ENCODE results near the gene ATG12.
"Not testable (repeated sequence)": the region's sequence is repeated elsewhere in the genome, so short reads cannot be mapped to it uniquely, and the experiment has no call there.

Gene ATG12

GRCh38 chr5:115811406-115811805 is 30.0 kb downstream of the ATG12 start:
- no peak for TF ChIP-seq CTCF (IDR thresholded peaks at IDR 0.05; ENCODE audit: insufficient read depth, low read length, poor library complexity, severe bottlenecking)
- DNase-seq (ENCODE audit: extremely low read depth, insufficient read length), result no peak
- Histone ChIP-seq H3K4me3 (replicated peaks; ENCODE audit: low read depth, low read length) (no peak overlapping the region), H3K27me3 (replicated peaks; ENCODE audit: control insufficient read depth, insufficient read depth, low read length) (peaks cover 1% of the 10 kb centered on the region; the same call in 1 of the 2 replicates), H3K36me3 (ENCODE audit: control insufficient read depth, insufficient read depth, low read length) (no peaks in the 10 kb centered on the region)

- Histone ChIP-seq H3K4me3 (replicated peaks; ENCODE audit: low read depth, low read length) (no peak overlapping the region), H3K27me3 (replicated peaks; ENCODE audit: control insufficient read depth, insufficient read depth, low read length) (no peaks in the 10 kb centered on the region), H3K36me3 (ENCODE audit: control insufficient read depth, insufficient read depth, low read length) (no peaks in the 10 kb centered on the region)
- TF ChIP-seq CTCF (IDR thresholded peaks at IDR 0.05; ENCODE audit: insufficient read depth, low read length, poor library complexity, severe bottlenecking), result no peak
- DNase-seq (ENCODE audit: extremely low read depth, insufficient read length), result no peak
Measured at GRCh38 chr5:115810761-115811160, 30.6 kb downstream of the ATG12 start.

- no peaks in the 10 kb centered on the region for H3K36me3 ChIP-seq (ENCODE audit: control insufficient read depth, insufficient read depth, low read length)
- H3K27me3 ChIP-seq (replicated peaks; ENCODE audit: control insufficient read depth, insufficient read depth, low read length), result no peaks in the 10 kb centered on the region
- TF ChIP-seq CTCF (IDR thresholded peaks at IDR 0.05; ENCODE audit: insufficient read depth, low read length, poor library complexity, severe bottlenecking), result no peak
- H3K4me3 ChIP-seq (replicated peaks; ENCODE audit: low read depth, low read length), result no peak overlapping the region
- no peak for DNase-seq (ENCODE audit: extremely low read depth, insufficient read length)
Measured at GRCh38 chr5:115809946-115810345, 31.4 kb downstream of the ATG12 start.

- not testable (repeated sequence) for DNase-seq (ENCODE audit: extremely low read depth, insufficient read length); H3K27me3 ChIP-seq (replicated peaks; ENCODE audit: control insufficient read depth, insufficient read depth, low read length); H3K4me3 ChIP-seq (replicated peaks; ENCODE audit: low read depth, low read length); H3K36me3 ChIP-seq (ENCODE audit: control insufficient read depth, insufficient read depth, low read length)
Measured at GRCh38 chr5:115808066-115808465, 33.3 kb downstream of the ATG12 start.

GRCh38 chr5:115807654-115808052 is 33.7 kb downstream of the ATG12 start:
- no peak overlapping the region for H3K4me3 ChIP-seq (replicated peaks; ENCODE audit: low read depth, low read length)
- H3K36me3 ChIP-seq (ENCODE audit: control insufficient read depth, insufficient read depth, low read length), result no peaks in the 10 kb centered on the region
- no peak for DNase-seq (ENCODE audit: extremely low read depth, insufficient read length)
- TF ChIP-seq CTCF (IDR thresholded peaks at IDR 0.05; ENCODE audit: insufficient read depth, low read length, poor library complexity, severe bottlenecking), result no peak
- no peaks in the 10 kb centered on the region for H3K27me3 ChIP-seq (replicated peaks; ENCODE audit: control insufficient read depth, insufficient read depth, low read length)

- no peak for DNase-seq (ENCODE audit: extremely low read depth, insufficient read length)
- H3K4me3 ChIP-seq (replicated peaks; ENCODE audit: low read depth, low read length), result no peak overlapping the region
- H3K27me3 ChIP-seq (replicated peaks; ENCODE audit: control insufficient read depth, insufficient read depth, low read length), result no peaks in the 10 kb centered on the region; the same call in 1 of the 2 replicates
- H3K36me3 ChIP-seq (ENCODE audit: control insufficient read depth, insufficient read depth, low read length), result no peaks in the 10 kb centered on the region
- TF ChIP-seq CTCF (IDR thresholded peaks at IDR 0.05; ENCODE audit: insufficient read depth, low read length, poor library complexity, severe bottlenecking), result no peak
Measured at GRCh38 chr5:115806986-115807653, 34.2 kb downstream of the ATG12 start.

Measured in GM06990 (cell line).